HepG2 (cell line): ENCODE data around the gene RAI14. TPM values are rescaled to one million over a fixed set of nuclear protein-coding genes. Genes with fewer than 3 reads are reported as not detected.

Experiments
- ATAC-seq: fragments of 200-7000 bp; cut with Tn5 transposase; 3 replicates; pipeline ENCODE4 v1.9.1; 2020; ENCODE audit warnings: mild to moderate bottlenecking, moderate library complexity
- BruUV-seq: library from RNA; stranded (reverse); fragments of 400-500 nt; replicated peaks from 2 replicates; lab custom pipeline; 2021; lab: Mats Ljungman, UMichigan
- CTCF ChIA-PET: fragments of 300-600 bp; formaldehyde crosslinking; extraction: SDS; loops from one replicate; lab custom pipeline; 2021; ENCODE audit warnings: low total read pairs, inconsistent platforms, low intra/inter-chr PET ratio; lab: Yijun Ruan, JAX
- POLR2A ChIA-PET: fragments of 350-600 bp; sonication (Branson Sonifier 250); formaldehyde crosslinking; loops from one replicate; lab custom pipeline; 2020; ENCODE audit warnings: antibody characterized with exemption, inconsistent platforms; lab: Yijun Ruan, JAX
- DNase-seq: peaks from one replicate; pipeline ENCODE4 v3.0.0-alpha.2; 2015; ENCODE audit warnings: low spot score
- FAIRE-seq: peaks from 3 replicates; lab custom pipeline; 2011; peaks lifted over from hg19 to GRCh38; lab: Jason Lieb, UNC
- H2AFZ ChIP-seq: one replicate; pipeline ENCODE4 v1.6.1; 2011; ENCODE audit warnings: low read length, inconsistent platforms
- H3K27ac ChIP-seq: fragments of 300-600 bp; 3 replicates; pipeline ENCODE4 v1.8.0; 2011; ENCODE audit warnings: mixed run types, mild to moderate bottlenecking, mixed read lengths, low read length, inconsistent platforms; ENCODE audit not compliant: insufficient read depth; ENCODE audit errors: extremely low read length
- H3K27me3 ChIP-seq, 2 experiments: fragments of 200-600 bp in 1 of 2; 2 replicates in 1 of 2; 3 replicates in 1 of 2; pipeline versions ENCODE4 v1.6.0 to v1.8.0; 2011; ENCODE audit warnings: low read length in 2 of 2, mild to moderate bottlenecking in 2 of 2, moderate library complexity in 2 of 2, inconsistent platforms in 1 of 2; ENCODE audit not compliant: insufficient read depth in 2 of 2, control insufficient read depth in 1 of 2
- H3K36me3 ChIP-seq, 2 experiments: fragments of 200-600 bp in 1 of 2; replicated peaks in 1 of 2; 2 replicates in 1 of 2; 3 replicates in 1 of 2; pipeline versions ENCODE4 v1.5.1 to v1.8.0; 2011; ENCODE audit warnings: low read length in 2 of 2, inconsistent platforms in 1 of 2; ENCODE audit not compliant: insufficient read depth in 2 of 2, control insufficient read depth in 1 of 2
- H3K4me1 ChIP-seq: 2 replicates; pipeline ENCODE4 v1.5.1; 2012; ENCODE audit warnings: low read length, inconsistent platforms; ENCODE audit not compliant: insufficient read depth
- H3K4me2 ChIP-seq: 2 replicates; pipeline ENCODE4 v1.6.0; 2011; ENCODE audit warnings: low read depth, low read length, inconsistent platforms
- H3K4me3 ChIP-seq, 3 experiments: fragments of 200-600 bp in 1 of 3; sonication (generic), shearing (Covaris generic) in 1 of 3; replicated peaks in 1 of 3; 2 replicates each; pipeline ENCODE4 v1.5.1; 2011 to 2016; ENCODE audit warnings: low read length in 3 of 3, inconsistent platforms in 2 of 3, low read depth in 2 of 3, mild to moderate bottlenecking in 2 of 3, control low read depth in 1 of 3, mixed read lengths in 1 of 3; ENCODE audit not compliant: insufficient read depth in 1 of 3
- H3K79me2 ChIP-seq: one replicate; pipeline ENCODE4 v1.6.1; 2011; ENCODE audit warnings: low read length, inconsistent platforms; ENCODE audit not compliant: insufficient read depth
- H3K9ac ChIP-seq: 2 replicates; pipeline ENCODE4 v1.6.0; 2011; ENCODE audit warnings: mild to moderate bottlenecking, low read depth, low read length, inconsistent platforms; ENCODE audit not compliant: insufficient read depth
- H3K9me3 ChIP-seq: 2 replicates; pipeline ENCODE4 v1.5.1; 2012; ENCODE audit warnings: mild to moderate bottlenecking, low read length
- H4K20me1 ChIP-seq: 2 replicates; pipeline ENCODE4 v1.6.0; 2011; ENCODE audit warnings: inconsistent platforms, mild to moderate bottlenecking, low read length, moderate library complexity; ENCODE audit not compliant: insufficient read depth
- AFF4 ChIP-seq: sonication (generic); formaldehyde crosslinking; IDR thresholded peaks from 2 replicates; pipeline ENCODE4 v1.4.0; 2020; ENCODE audit warnings: missing genetic modification reagents
- DMAP1 ChIP-seq: IDR thresholded peaks from 2 replicates; pipeline ENCODE4 v1.6.1; 2016
- HNF1B ChIP-seq: sonication (generic); formaldehyde crosslinking; IDR thresholded peaks from 2 replicates; pipeline ENCODE4 v1.5.1; 2020; ENCODE audit warnings: mild to moderate bottlenecking, moderate library complexity, missing genetic modification reagents
- RNF2 ChIP-seq: fragments of 450-650 bp; conservative IDR thresholded peaks from 2 replicates; pipeline ENCODE4 v1.6.1; 2016; ENCODE audit warnings: low read depth
- SNAI1 ChIP-seq: sonication (generic); formaldehyde crosslinking; IDR thresholded peaks from 2 replicates; pipeline ENCODE4 v1.5.0; 2020; ENCODE audit warnings: mild to moderate bottlenecking, missing genetic modification reagents, borderline replicate concordance
- SP140L ChIP-seq: sonication (generic); formaldehyde crosslinking; IDR thresholded peaks from 2 replicates; pipeline ENCODE4 v1.4.0; 2020; ENCODE audit warnings: missing genetic modification reagents, borderline replicate concordance
- ZBTB20 ChIP-seq: sonication (generic); formaldehyde crosslinking; IDR thresholded peaks from 2 replicates; pipeline ENCODE4 v1.8.1; 2023; ENCODE audit warnings: missing genetic modification reagents, low read depth, mild to moderate bottlenecking, borderline replicate concordance
- ZNF747 ChIP-seq: sonication (generic); formaldehyde crosslinking; IDR thresholded peaks from 2 replicates; pipeline ENCODE4 v1.8.1; 2023; ENCODE audit warnings: missing genetic modification reagents, mild to moderate bottlenecking, borderline replicate concordance
- WGBS: methylation state at CpG from one replicate; pipeline ENCODE4 v1.1.6; 2017; ENCODE audit warnings: low lambda C conversion rate; 5-methylcytosine and 5-hydroxymethylcytosine counted together
- in situ Hi-C: cut with HindIII; loops from 2 replicates; pipeline ENCODE4 v1.10.0; 2017; ENCODE audit warnings: low pct_unique_long_range_greater_than_20kb; ENCODE audit not compliant: extremely low pct_ligation_motif_present
- intact Hi-C: fragments of 100-400 bp; cut with micrococcal nuclease; formaldehyde crosslinking; loops from one replicate; pipeline ENCODE4 v1.10.0; 2022; ENCODE audit not compliant: unreplicated experiment
- polyA plus RNA-seq, 8 experiments: library from polyadenylated mRNA; depleted of rRNA in 3 of 8; stranded (reverse) in 7 of 8; unstranded in 1 of 8; fragments of >200 nt; fragmentation: Illumina TruSeq in 4 of 8; extraction: Trizol in 4 of 8; gene quantifications; 2 replicates each; pipeline versions ENCODE4 v1.2.1 to v1.2.3, GENCODE V29; 2011 to 2016; ENCODE audit warnings: low read depth in 4 of 8, missing spikeins in 1 of 8, mixed read lengths in 1 of 8; ENCODE audit not compliant: insufficient read depth in 1 of 8
- total RNA-seq, 5 experiments: library from RNA; depleted of rRNA; stranded (reverse); fragments of >200 nt; fragmentation: Illumina TruSeq; extraction: Trizol; gene quantifications; 2 replicates each; pipeline ENCODE4 v1.2.3, GENCODE V29; 2016; ENCODE audit warnings: low read depth in 1 of 5

RAI14 gene
- total and polyA plus RNA-seq, 2 of the 13 experiments (the other 11 are each of a cell fraction or from before 2014, with no cell fraction given) = 12.6 to 18.2 TPM

DNA sequence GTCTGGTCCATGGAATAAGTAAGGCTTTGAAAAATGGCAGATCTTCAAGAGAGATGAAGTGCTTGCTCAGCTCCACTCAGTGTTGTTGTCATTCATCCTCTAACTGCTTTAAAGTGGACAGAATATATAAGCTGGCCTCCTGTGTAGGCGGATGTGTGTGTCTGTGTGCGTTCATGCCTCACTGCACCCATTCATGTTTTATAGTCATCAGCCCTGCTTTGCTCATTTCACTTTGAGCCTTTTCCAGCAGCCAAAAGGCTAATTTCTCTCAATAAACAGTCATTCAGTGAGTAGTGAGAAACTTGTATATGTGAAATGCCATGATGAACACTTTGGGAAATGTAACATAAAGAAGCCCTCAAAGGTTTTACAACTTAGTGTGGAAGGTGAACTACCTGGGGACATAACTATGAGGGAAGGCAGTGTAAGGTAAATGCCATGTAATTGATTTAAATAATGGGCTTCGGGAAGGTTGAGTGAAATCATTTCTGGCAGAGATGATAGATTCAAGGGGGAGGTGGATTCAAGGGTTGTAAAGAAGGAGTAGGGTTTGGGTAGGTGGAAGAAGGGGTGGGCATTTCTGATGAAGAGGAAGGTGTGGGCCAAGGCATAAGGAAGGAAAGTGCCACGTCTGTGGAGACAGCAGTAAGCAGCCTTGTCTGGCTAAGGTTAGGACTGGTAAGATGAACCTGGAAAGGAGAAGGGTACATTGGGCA lies 198.5 kb downstream of the RAI14 start:
- ChIA-PET CTCF (no interaction called here), POLR2A (no interaction called here)
- Histone ChIP-seq H2AFZ (no peak overlapping the region), H3K9me3 (no peaks in the 10 kb centered on the region), H3K4me1 (peaks cover 10% of the 10 kb centered on the region), H3K9ac (no peak overlapping the region), H4K20me1 (no peaks in the 10 kb centered on the region), H3K79me2 (no peaks in the 10 kb centered on the region), H3K36me3 (no peaks in the 10 kb centered on the region), H3K27me3 (no peaks in the 10 kb centered on the region; a peak in 1 of 5 replicates), H3K4me2 (no peak overlapping the region), H3K4me3 (no peak overlapping the region), H3K27ac (no peak overlapping the region)
- ATAC-seq (no peak), FAIRE-seq (no peak), DNase-seq (no peak)
- intact Hi-C loops = no loop called here
- no TSS peak for BruUV-seq
- TF ChIP-seq RNF2 (no peak), HNF1B (CRISPR knock-in tag) (no peak), DMAP1 (CRISPR knock-in tag) (no peak), SP140L (CRISPR knock-in tag) (no peak), SNAI1 (CRISPR knock-in tag) (no peak), ZNF747 (CRISPR knock-in tag) (no peak), ZBTB20 (CRISPR knock-in tag) (no peak), AFF4 (CRISPR knock-in tag) (no peak)
- in situ Hi-C loops = no loop called here
- 65% methylated on average over 4 of the region's 4 CpGs for WGBS
